Osteoblast (primary cell): ENCODE measurements around the gene PARP12. TPM values are rescaled to one million over a fixed set of nuclear protein-coding genes. Genes with fewer than 3 reads are reported as not detected.

ENCODE experiments used
- DNase-seq: peaks from one replicate; pipeline ENCODE4 v3.0.0; 2011; ENCODE audit warnings: low spot score, mixed read lengths; ENCODE audit not compliant: insufficient read length; ENCODE audit errors: missing footprints
- H2AFZ ChIP-seq: 2 replicates; pipeline ENCODE4 v1.6.0; 2011; ENCODE audit warnings: mild to moderate bottlenecking, low read length
- H3K27ac ChIP-seq: 2 replicates; pipeline ENCODE4 v1.5.1; 2011; ENCODE audit warnings: mild to moderate bottlenecking, low read depth, low read length, moderate library complexity
- H3K27me3 ChIP-seq: 2 replicates; pipeline ENCODE4 v1.6.0; 2012; ENCODE audit warnings: mild to moderate bottlenecking, control low read depth, inconsistent platforms, low read length, moderate library complexity; ENCODE audit not compliant: insufficient read depth
- H3K36me3 ChIP-seq: 2 replicates; pipeline ENCODE4 v1.5.1; 2011; ENCODE audit warnings: mild to moderate bottlenecking, low read length, control low read depth, moderate library complexity; ENCODE audit not compliant: insufficient read depth
- H3K4me1 ChIP-seq: 2 replicates; pipeline ENCODE4 v1.5.1; 2011; ENCODE audit warnings: mild to moderate bottlenecking, low read length, control low read depth, moderate library complexity; ENCODE audit not compliant: insufficient read depth
- H3K4me2 ChIP-seq: 2 replicates; pipeline ENCODE4 v1.6.0; 2011; ENCODE audit warnings: mild to moderate bottlenecking, low read length; ENCODE audit not compliant: insufficient read depth
- H3K4me3 ChIP-seq: fragments of 200-600 bp; sonication (generic); 3 replicates; pipeline ENCODE4 v1.5.1; 2012; ENCODE audit warnings: mild to moderate bottlenecking, low read length, inconsistent platforms; ENCODE audit not compliant: insufficient read depth
- H3K79me2 ChIP-seq: 2 replicates; pipeline ENCODE4 v1.6.0; 2012; ENCODE audit warnings: mild to moderate bottlenecking, low read length, control low read depth, inconsistent platforms; ENCODE audit not compliant: insufficient read depth
- H3K9me3 ChIP-seq: 2 replicates; pipeline ENCODE4 v1.5.1; 2011; ENCODE audit warnings: low read depth, low read length, control low read depth
- H4K20me1 ChIP-seq: 2 replicates; pipeline ENCODE4 v1.6.0; 2012; ENCODE audit warnings: mild to moderate bottlenecking, low read length, control low read depth; ENCODE audit not compliant: insufficient read depth
- CTCF ChIP-seq: IDR thresholded peaks from 2 replicates; pipeline ENCODE4 v1.5.1; 2011; ENCODE audit warnings: mild to moderate bottlenecking, low read depth, low read length, moderate library complexity; ENCODE audit errors: extremely low read depth
- total RNA-seq: library from RNA; depleted of rRNA; stranded (reverse); fragments of >200 nt; gene quantifications from 2 replicates; pipeline ENCODE4 v1.2.3, GENCODE V29; 2012

Gene PARP12
- total RNA-seq, 1 donor: 26.4 TPM

- no peak for TF ChIP-seq CTCF
Observed at GRCh38 chr7:140028311-140028710, 34.4 kb downstream of the PARP12 start.

GRCh38 chr7:140027858-140028257, 34.9 kb downstream of the PARP12 start:
- Histone ChIP-seq H3K9me3 (no peaks in the 10 kb centered on the region), H3K79me2 (no peaks in the 10 kb centered on the region), H3K27me3 (no peaks in the 10 kb centered on the region), H3K4me1 (peaks cover 16% of the 10 kb centered on the region), H3K4me3 (no peak overlapping the region), H3K4me2 (no peak overlapping the region), H3K36me3 (peaks cover 7% of the 10 kb centered on the region), H2AFZ (no peak overlapping the region), H4K20me1 (no peaks in the 10 kb centered on the region), H3K27ac (no peak overlapping the region)
- DNase-seq: no peak
- no peak for TF ChIP-seq CTCF

More at GRCh38 chr7:140028311-140028710, 34.4 kb downstream of the PARP12 start:
- Histone ChIP-seq H3K9me3 (no peaks in the 10 kb centered on the region), H3K4me1 (peaks cover 20% of the 10 kb centered on the region), H3K79me2 (no peaks in the 10 kb centered on the region), H3K27ac (no peak overlapping the region), H3K36me3 (peaks cover 5% of the 10 kb centered on the region), H3K4me3 (no peak overlapping the region), H2AFZ (no peak overlapping the region), H3K27me3 (no peaks in the 10 kb centered on the region), H4K20me1 (no peaks in the 10 kb centered on the region), H3K4me2 (no peak overlapping the region)
- DNase-seq: no peak

- no peak overlapping the region for H3K4me3 ChIP-seq
- DNase-seq: no peak
- H3K27me3 ChIP-seq: no peaks in the 10 kb centered on the region
- no peaks in the 10 kb centered on the region for H4K20me1 ChIP-seq
- H3K4me1 ChIP-seq: peaks cover 12% of the 10 kb centered on the region
- H3K9me3 ChIP-seq: no peaks in the 10 kb centered on the region
- H3K79me2 ChIP-seq: no peaks in the 10 kb centered on the region
- TF ChIP-seq CTCF: no peak
- no peak overlapping the region for H2AFZ ChIP-seq
- no peak overlapping the region for H3K4me2 ChIP-seq
- H3K27ac ChIP-seq: no peak overlapping the region
- peaks cover 7% of the 10 kb centered on the region for H3K36me3 ChIP-seq
Observed at GRCh38 chr7:140026935-140027334, 35.8 kb downstream of the PARP12 start.

GRCh38 chr7:140025814-140026433, 36.8 kb downstream of the PARP12 start:
- no peak overlapping the region for H2AFZ ChIP-seq
- H3K27ac ChIP-seq: no peak overlapping the region
- no peak overlapping the region for H3K4me3 ChIP-seq
- peaks cover 5% of the 10 kb centered on the region for H3K4me1 ChIP-seq
- DNase-seq: no peak
- peaks cover 7% of the 10 kb centered on the region for H3K36me3 ChIP-seq
- H3K79me2 ChIP-seq: no peaks in the 10 kb centered on the region
- no peaks in the 10 kb centered on the region for H4K20me1 ChIP-seq
- TF ChIP-seq CTCF: no peak
- H3K27me3 ChIP-seq: no peaks in the 10 kb centered on the region
- no peaks in the 10 kb centered on the region for H3K9me3 ChIP-seq
- H3K4me2 ChIP-seq: no peak overlapping the region
